Mononuclear cell (primary cell): ENCODE measurements around the gene MTHFSD. TPM values are rescaled to one million over a fixed set of nuclear protein-coding genes. Genes with fewer than 3 reads are reported as not detected.

ENCODE experiments used
- H3K27me3 ChIP-seq: 2 replicates; pipeline ENCODE4 v1.6.0; 2011; ENCODE audit warnings: low read length, control low read depth; ENCODE audit not compliant: insufficient read depth
- H3K4me1 ChIP-seq: 2 replicates; pipeline ENCODE4 v1.5.1; 2011; ENCODE audit warnings: mild to moderate bottlenecking, low read length, control low read depth; ENCODE audit not compliant: insufficient read depth
- H3K4me3 ChIP-seq: 2 replicates; pipeline ENCODE4 v1.5.1; 2011; ENCODE audit warnings: mild to moderate bottlenecking, low read length, moderate library complexity
- H3K9me3 ChIP-seq: 2 replicates; pipeline ENCODE4 v1.5.1; 2011; ENCODE audit warnings: low read depth, mild to moderate bottlenecking, control low read depth, low read length
- total RNA-seq: library from RNA; depleted of rRNA; stranded (reverse); fragments of >200 nt; gene quantifications from one replicate; pipeline ENCODE4 v1.2.3, GENCODE V29; 2012

The MTHFSD gene
- total RNA-seq, 1 donor = 3.3 TPM

DNA sequence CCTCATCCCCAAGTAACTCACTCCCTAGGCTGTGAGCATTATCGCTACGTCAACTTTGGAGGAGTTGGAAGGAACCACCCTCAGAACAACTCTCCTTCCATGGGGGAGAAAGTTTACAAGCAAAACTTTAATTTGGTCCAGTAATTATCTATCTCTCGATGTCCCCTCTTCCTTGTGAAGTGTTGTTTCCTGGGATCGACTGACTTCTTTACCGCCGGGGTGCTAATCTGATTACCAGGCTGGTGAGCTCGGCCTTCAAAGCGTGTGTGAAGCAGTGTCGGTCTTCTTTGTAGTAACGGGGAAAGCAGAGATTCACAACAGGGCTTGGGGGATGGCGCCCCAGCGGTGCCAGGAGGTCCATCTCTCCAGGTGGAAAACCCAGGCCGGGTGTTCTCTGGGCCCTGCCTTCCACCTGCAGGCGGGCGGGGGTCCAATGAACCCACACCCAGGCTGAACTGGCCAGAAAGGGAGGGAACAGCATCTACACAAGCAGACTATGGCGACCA is 59.2 kb downstream of the MTHFSD start:
- Histone ChIP-seq H3K4me1 (no peaks in the 10 kb centered on the region), H3K27me3 (peaks cover 74% of the 10 kb centered on the region), H3K9me3 (no peaks in the 10 kb centered on the region), H3K4me3 (no peak overlapping the region)

DNA sequence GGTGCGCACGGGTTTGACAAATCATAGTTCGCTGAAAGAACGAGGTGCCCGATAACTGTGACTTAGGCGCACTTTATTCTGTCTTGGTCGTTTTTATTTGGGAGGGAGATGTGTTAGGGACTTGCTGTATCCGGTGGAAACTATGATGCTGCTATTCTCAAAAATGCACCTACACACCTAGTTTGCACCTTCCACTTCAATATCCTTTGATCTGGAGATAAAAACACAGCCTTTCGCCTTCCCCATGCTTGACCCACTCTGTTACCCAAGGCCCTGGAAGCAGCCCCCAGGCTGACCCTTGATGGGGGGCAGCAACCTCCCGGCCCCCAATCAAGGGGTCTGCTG is 59.7 kb downstream of the MTHFSD start:
- H3K27me3 ChIP-seq = peaks cover 72% of the 10 kb centered on the region
- no peaks in the 10 kb centered on the region for H3K9me3 ChIP-seq
- no peaks in the 10 kb centered on the region for H3K4me1 ChIP-seq
- H3K4me3 ChIP-seq = no peak overlapping the region

DNA sequence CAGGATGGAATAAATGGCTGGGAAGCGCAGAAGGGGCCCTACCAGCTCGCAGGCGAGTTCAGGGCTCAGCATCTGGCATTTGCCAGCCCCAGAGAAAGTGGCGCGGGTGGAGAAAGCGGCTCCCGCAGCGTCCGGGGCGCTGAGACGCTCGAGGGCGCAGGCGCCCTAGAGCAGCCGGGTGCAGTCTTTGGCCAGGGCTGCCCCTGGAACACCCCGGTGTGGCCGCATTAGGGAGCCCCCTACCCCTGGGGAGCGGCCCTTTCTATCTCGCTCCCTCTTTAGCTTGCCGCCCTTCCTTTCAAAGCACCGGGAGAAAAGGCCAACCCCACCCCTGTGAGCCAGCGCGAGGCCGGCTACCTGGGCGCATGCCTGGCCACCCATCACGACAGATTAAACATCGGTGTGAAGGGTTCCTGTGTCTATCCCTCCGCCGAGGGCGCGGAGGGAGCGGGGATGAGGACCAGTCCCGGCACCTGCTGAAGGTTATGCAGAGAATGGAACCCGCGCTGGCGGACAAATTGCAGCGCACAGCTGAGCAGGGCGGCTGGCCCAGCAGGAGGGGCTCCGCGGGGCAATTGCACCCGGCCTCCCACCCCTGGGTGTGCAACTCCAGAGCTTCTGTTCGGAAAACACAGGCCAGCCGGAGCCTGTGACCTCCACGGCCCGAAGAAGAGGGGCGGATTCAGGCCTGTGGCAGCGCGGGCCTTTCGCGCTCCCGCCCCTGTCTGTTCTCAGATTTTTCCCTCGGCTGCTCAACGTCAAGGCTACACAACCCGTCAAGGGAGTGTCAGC is 60.3 kb downstream of the MTHFSD start:
- no peaks in the 10 kb centered on the region for H3K4me1 ChIP-seq
- H3K4me3 ChIP-seq = no peak overlapping the region
- peaks cover 67% of the 10 kb centered on the region for H3K27me3 ChIP-seq
- H3K9me3 ChIP-seq = no peaks in the 10 kb centered on the region

DNA sequence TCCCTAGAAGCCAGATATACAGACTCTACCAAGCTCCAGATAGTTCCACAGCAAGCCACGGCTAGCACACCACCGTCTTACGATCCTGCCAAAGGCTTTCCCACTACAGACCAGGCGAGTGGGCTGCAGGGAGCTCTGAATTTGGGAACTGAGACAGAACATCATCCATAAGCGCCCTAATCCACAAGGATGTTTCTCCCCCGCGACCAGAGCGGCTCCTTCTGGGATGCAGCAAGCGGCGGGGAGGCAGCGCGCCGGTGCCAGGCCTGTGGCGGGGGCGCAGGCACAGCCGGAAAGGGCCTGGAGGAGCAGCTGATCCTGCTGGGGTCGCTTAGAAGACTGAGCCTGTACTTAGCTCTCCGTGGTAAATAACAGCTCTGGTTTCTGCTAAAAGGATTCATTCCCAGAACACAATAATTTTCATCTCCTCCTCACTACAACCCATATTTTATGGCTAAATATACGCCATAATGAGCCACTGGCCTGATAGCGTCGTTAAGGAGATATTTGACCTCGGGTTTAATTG is 60.9 kb downstream of the MTHFSD start:
- no peak overlapping the region for H3K4me3 ChIP-seq
- H3K27me3 ChIP-seq = peaks cover 62% of the 10 kb centered on the region
- H3K9me3 ChIP-seq = no peaks in the 10 kb centered on the region
- H3K4me1 ChIP-seq = no peaks in the 10 kb centered on the region

DNA sequence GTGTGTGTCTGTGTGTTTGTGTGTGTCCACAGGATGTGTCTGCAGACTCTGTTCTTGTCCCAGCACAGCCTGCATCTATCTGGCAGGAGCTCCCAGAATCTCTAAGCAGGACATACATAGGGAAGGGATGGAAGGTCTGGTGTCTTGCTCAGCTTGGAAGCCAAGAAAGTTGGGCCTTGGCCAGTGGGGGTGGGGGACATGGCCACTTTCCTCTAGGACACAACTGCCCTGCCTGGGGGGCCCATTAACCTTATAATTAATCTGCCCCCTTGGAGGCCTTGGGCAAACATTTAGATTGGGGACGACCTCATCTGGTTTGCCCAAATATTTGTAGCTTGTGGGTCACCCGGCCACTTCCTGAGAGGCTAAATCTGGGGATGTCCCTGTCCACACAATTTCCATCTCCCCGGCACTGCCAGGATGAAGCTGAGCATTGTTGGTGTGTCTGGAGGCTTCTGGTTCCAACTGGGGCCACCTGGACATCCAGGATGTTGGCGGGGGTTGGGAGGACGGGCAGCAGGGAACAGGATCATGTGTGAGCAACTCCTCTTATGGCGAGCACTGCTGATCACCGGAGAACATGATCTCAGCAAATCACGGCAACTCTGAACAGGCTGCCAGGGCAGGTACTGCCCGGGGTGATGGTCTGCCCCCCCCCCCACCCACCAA is 61.9 kb downstream of the MTHFSD start:
- Histone ChIP-seq H3K9me3 (no peaks in the 10 kb centered on the region), H3K4me3 (no peak overlapping the region), H3K4me1 (no peaks in the 10 kb centered on the region), H3K27me3 (peaks cover 52% of the 10 kb centered on the region)

DNA sequence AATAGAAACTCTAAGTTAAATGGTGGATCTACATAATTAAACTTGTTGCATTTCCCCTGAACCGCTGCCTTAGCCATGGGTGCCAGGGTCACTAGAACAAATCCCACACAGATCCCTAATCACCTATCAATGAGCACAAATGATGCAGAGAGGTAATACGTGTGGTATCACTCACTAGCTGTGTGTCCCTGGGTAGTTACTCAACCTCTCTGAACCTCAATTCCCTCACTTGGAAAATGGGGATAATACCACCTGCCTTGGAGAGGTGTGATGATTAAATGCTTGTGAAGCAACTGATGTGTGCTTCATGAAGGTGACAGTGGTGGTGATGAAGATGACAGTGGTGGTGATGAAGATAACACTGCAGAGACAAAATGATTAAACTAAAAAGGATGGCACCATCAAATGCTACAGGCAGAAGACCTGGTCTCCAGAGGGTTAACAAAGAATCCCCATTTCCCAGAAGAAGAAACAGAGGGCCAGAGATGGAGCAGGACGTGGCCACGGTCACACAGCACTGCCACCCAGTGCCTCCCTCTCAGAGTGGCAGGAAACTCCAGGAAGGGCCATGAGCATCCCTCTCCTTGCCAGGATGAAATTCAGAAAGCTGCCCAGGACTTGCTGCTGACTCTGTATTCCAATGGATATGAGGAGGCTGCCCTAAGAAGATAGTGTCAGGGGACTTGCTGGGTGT is 62.6 kb downstream of the MTHFSD start:
- H3K4me3 ChIP-seq = no peak overlapping the region
- H3K27me3 ChIP-seq = peaks cover 50% of the 10 kb centered on the region
- H3K4me1 ChIP-seq = no peaks in the 10 kb centered on the region
- no peaks in the 10 kb centered on the region for H3K9me3 ChIP-seq

DNA sequence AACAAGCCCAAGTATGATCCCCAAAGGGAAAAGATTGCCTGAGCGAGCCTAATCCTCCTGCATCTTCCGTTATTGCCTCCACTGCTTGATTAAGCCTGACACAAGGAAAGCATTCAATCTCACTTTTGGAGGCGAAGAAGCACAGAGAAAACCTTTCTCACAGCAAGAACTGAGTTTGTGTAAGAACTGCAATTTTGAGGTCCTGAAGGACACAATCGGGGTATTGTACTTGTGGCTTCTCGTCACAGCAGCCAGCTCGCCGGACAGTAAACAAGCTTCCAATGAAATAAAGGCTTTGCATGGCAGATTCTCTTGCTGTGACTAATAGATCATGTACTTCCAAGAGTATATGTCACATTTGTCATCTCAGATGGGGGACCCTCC is 63.4 kb downstream of the MTHFSD start:
- no peaks in the 10 kb centered on the region for H3K9me3 ChIP-seq
- H3K4me3 ChIP-seq = no peak overlapping the region
- H3K27me3 ChIP-seq = peaks cover 46% of the 10 kb centered on the region
- H3K4me1 ChIP-seq = no peaks in the 10 kb centered on the region

DNA sequence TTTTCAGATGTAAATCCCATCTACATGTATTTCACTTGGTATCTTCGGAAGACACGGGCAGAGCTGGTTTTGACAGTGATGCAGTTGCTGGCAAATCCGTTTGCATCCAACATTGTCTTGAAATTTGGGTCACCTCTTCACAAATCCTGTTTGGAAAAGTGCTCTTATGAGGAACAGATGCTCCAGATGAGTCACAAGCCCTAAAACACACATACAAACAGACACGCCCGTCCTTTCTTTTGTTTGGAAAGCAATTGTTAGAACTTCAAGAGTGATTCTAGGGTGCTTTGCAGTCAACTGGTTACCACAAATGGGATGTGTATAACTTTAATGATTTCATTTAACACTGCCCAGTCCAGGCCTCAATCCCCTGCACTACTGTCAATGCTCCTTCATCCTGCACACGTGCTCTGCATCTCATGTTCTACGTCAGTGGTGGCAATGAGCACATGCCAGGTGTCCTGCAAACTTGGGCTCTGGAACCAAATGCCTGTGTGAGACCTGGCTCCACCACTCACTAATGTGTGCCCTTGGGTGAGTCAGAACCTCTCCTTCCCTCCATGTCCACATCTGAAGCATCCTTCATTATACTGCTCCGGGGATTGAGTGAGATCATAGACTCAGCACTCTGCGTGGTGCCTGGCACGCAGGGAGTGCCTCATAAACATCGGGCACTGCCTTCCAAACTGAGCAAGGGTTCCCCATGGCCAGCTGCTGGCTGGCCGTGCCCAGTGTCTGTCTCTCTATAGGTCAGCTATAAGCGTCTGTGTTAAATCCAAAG is 64.0 kb downstream of the MTHFSD start:
- Histone ChIP-seq H3K4me3 (no peak overlapping the region), H3K27me3 (peaks cover 40% of the 10 kb centered on the region), H3K9me3 (no peaks in the 10 kb centered on the region), H3K4me1 (no peaks in the 10 kb centered on the region)

DNA sequence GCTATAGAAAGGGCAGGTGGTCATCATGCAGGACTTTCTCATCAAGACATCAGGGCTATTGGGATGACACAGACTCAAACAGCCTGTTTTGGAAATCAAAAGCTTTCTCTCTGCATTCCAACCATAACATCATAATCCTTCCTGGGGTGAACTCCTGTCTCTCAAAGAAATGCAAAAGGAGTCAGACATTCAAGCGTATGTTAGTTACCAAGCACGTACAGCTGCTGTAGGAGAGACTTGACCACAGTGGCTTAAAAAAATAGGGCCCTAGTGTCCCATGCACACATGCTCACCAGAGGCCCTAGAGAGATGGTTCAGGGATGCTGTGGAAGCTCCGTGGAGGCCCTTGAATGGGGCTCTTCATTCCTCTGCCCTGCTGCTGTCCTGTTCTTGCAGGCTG is 69.3 kb downstream of the MTHFSD start:
- H3K27me3 ChIP-seq = peaks cover 4% of the 10 kb centered on the region
- no peaks in the 10 kb centered on the region for H3K9me3 ChIP-seq
- H3K4me3 ChIP-seq = no peak overlapping the region

DNA sequence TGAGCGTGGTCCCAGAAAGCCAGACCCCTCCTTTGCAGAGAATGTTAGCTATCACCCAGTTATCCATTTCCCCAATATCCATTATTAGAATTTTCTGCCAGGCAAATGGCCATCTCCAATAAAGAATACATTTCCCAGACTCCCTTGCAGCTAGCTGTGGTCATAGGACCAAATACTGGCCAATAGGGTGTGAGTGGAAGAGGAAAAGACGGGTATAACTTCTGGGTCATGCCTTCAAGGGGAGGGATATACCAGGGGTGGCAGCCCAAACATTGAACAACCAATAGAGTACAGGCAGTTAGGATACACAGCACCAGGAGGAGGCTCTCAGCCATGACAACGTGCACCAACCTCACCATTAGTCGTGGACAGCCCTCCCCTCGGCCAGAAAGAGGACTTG is 70.8 kb downstream of the MTHFSD start:
- Histone ChIP-seq H3K4me3 (no peak overlapping the region), H3K9me3 (no peaks in the 10 kb centered on the region), H3K4me1 (no peaks in the 10 kb centered on the region), H3K27me3 (no peaks in the 10 kb centered on the region)

More for the DNA sequence above, 69.3 kb downstream of the MTHFSD start:
- no peaks in the 10 kb centered on the region for H3K4me1 ChIP-seq

DNA sequence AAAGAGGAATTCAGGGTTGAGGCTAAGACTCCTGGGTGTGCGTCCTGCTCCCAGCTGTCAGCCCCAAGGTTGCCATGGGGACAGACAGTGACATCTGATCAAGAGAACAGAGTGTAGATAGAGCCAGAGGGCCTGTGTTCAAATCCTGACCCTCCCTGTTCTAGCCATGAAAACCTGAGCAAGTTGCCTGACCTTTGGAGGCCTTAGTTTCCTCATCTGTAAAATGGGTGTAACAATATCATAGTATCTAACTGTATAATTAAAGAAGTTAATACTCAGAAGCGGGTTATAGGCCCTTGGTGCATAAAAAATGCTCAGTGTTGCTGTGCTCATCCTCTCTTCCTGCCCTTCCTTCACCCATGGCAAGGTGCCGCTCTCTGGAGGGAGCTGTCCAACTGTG is 73.4 kb downstream of the MTHFSD start:
- Histone ChIP-seq H3K9me3 (no peaks in the 10 kb centered on the region), H3K4me1 (no peaks in the 10 kb centered on the region), H3K27me3 (peaks cover 4% of the 10 kb centered on the region), H3K4me3 (no peak overlapping the region)

DNA sequence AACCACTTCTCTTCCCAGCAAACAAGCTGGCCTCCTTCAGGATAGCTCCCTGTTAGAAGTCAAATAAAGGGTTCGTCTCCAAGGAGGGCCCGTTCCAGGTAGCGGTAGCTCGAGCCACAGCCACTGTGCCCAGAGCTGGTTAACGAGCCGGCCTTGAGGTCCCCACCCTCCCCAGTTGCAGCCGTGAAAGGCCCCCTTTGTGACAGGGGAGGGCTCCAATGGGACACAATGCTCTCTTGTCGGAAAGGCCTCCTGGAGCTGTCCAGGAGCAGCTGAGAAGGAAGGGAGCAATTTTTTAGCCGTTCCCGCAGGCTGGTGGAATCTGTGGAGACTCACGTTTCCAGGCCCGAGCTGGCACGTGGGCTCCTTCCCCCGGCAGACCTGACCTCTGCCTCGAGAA is 74.6 kb downstream of the MTHFSD start:
- no peak overlapping the region for H3K4me3 ChIP-seq
- H3K4me1 ChIP-seq = no peaks in the 10 kb centered on the region
- peaks cover 4% of the 10 kb centered on the region for H3K27me3 ChIP-seq
- H3K9me3 ChIP-seq = no peaks in the 10 kb centered on the region
